Endodermal cell (in vitro differentiated cells): ENCODE results near the gene SDC1. TPM values are rescaled to one million over a fixed set of nuclear protein-coding genes. Genes with fewer than 3 reads are reported as not detected.
"Not testable (repeated sequence)": the region's sequence is repeated elsewhere in the genome, so short reads cannot be mapped to it uniquely, and the experiment has no call there.

Experiments used
- DNase-seq: peaks from one replicate; pipeline ENCODE4 v3.0.0-alpha.2; 2017
- H3K27ac ChIP-seq: 2 replicates; pipeline ENCODE4 v1.5.1; 2013; ENCODE audit warnings: mild to moderate bottlenecking, low read depth, low read length, moderate library complexity
- H3K27me3 ChIP-seq: 2 replicates; pipeline ENCODE4 v1.6.1; 2013; ENCODE audit warnings: mild to moderate bottlenecking, low read length, moderate library complexity; ENCODE audit not compliant: insufficient read depth, control insufficient read depth, poor library complexity, severe bottlenecking
- H3K36me3 ChIP-seq: 2 replicates; pipeline ENCODE4 v1.7.0; 2013; ENCODE audit warnings: mild to moderate bottlenecking, low read length, moderate library complexity; ENCODE audit not compliant: control insufficient read depth, insufficient read depth
- H3K4me1 ChIP-seq: one replicate; pipeline ENCODE4 v1.7.0; 2013; ENCODE audit warnings: low read length; ENCODE audit not compliant: control insufficient read depth, insufficient read depth
- H3K4me3 ChIP-seq: 2 replicates; pipeline ENCODE4 v1.5.1; 2013; ENCODE audit warnings: mild to moderate bottlenecking, low read length, moderate library complexity
- H3K9ac ChIP-seq: 2 replicates; pipeline ENCODE4 v1.6.1; 2013; ENCODE audit warnings: mild to moderate bottlenecking, low read length, moderate library complexity; ENCODE audit not compliant: poor library complexity, severe bottlenecking; ENCODE audit errors: extremely low read depth
- H3K9me3 ChIP-seq: 2 replicates; pipeline ENCODE4 v1.6.1; 2013; ENCODE audit warnings: mild to moderate bottlenecking, low read length, moderate library complexity; ENCODE audit not compliant: control insufficient read depth
- H3K27ac Mint-ChIP-seq: 2 replicates; pipeline ENCODE4 v1.8.0; 2020; ENCODE audit warnings: mixed read lengths
- H3K27me3 Mint-ChIP-seq: 2 replicates; pipeline ENCODE4 v1.8.0; 2021; ENCODE audit warnings: mild to moderate bottlenecking, mixed read lengths; ENCODE audit not compliant: insufficient read depth
- H3K36me3 Mint-ChIP-seq: 2 replicates; pipeline ENCODE4 v1.8.0; 2020; ENCODE audit warnings: low read depth, mixed read lengths
- H3K4me1 Mint-ChIP-seq: 2 replicates; pipeline ENCODE4 v1.8.0; 2020; ENCODE audit warnings: mixed read lengths
- H3K4me3 Mint-ChIP-seq: 2 replicates; pipeline ENCODE4 v1.8.0; 2020; ENCODE audit warnings: mild to moderate bottlenecking, moderate library complexity, mixed read lengths
- H3K9me3 Mint-ChIP-seq: 2 replicates; pipeline ENCODE4 v1.8.0; 2020; ENCODE audit warnings: mild to moderate bottlenecking, mixed read lengths
- CTCF ChIP-seq: fragments of 200-600 bp; sonication (generic); conservative IDR thresholded peaks from 2 replicates; pipeline ENCODE4 v1.5.0; 2021; ENCODE audit warnings: antibody characterized with exemption, mild to moderate bottlenecking
- WGBS, 2 experiments: methylation state at CpG; one replicate each; pipeline versions ENCODE4 v1.1.5 to v1.1.7; 2013; ENCODE audit warnings: missing lambda C conversion rate in 2 of 2, mixed read lengths in 1 of 2; ENCODE audit not compliant: insufficient coverage in 1 of 2, insufficient read length in 1 of 2; 5-methylcytosine and 5-hydroxymethylcytosine counted together
- total RNA-seq, 2 donors: library from RNA; stranded (reverse); fragmentation: NEBNext Ultra II Directional in 1 of 2; extraction: Animal tissue kit (Norgen Biotek cat#: 25700) in 1 of 2; gene quantifications; 2 replicates in 1 of 2; 3 replicates in 1 of 2; pipeline ENCODE4 v1.2.1, GENCODE V29; 2021

Gene SDC1
- total RNA-seq, 2 donors from 2014 or later, result 12.7 to 19.2 TPM

GRCh38 chr2:20235655-20236305, 10.8 kb upstream of the SDC1 start:
- H3K4me1 Mint-ChIP-seq, result peaks cover 6% of the 10 kb centered on the region
- Histone ChIP-seq H3K27me3 (no peaks in the 10 kb centered on the region), H3K4me1 (no peaks in the 10 kb centered on the region), H3K27ac (no peak overlapping the region), H3K9me3 (no peaks in the 10 kb centered on the region), H3K9ac (no peak overlapping the region), H3K4me3 (no peak overlapping the region), H3K36me3 (no peaks in the 10 kb centered on the region)
- 92% methylated on average over 9 to 10 of the region's 10 CpGs for WGBS, 2 experiments
- no peak for TF ChIP-seq CTCF
- H3K36me3 Mint-ChIP-seq, result no peaks in the 10 kb centered on the region
- no peaks in the 10 kb centered on the region for H3K27me3 Mint-ChIP-seq
- peak; percentile 46 for DNase-seq
- no peak overlapping the region for H3K27ac Mint-ChIP-seq
- no peaks in the 10 kb centered on the region for H3K9me3 Mint-ChIP-seq
- no peak overlapping the region for H3K4me3 Mint-ChIP-seq

DNA sequence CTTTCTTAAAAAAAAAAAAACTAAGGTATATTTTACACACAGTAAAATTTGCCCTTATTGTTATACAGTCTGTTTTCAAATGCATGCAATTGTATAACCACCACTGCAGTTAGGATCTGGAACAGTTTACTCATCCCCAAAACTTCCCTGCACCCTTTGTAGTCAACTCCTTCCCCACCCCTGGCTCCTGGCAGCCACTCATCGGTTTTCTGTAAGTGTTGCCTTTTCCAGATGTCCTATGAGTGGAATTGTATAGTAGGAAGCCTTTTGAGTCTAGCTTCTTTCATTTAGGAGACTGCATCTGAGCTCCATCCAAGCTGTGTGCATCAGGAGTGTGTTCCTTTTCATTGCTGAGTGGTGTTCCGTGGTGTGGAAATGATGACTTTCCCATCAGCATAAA, 9.7 kb upstream of the SDC1 start:
- not testable (repeated sequence) for H3K27me3 ChIP-seq, H3K27ac Mint-ChIP-seq, H3K9me3 ChIP-seq, H3K4me3 Mint-ChIP-seq, H3K4me1 Mint-ChIP-seq, H3K36me3 Mint-ChIP-seq, H3K4me1 ChIP-seq, H3K27me3 Mint-ChIP-seq, H3K27ac ChIP-seq, H3K9ac ChIP-seq, DNase-seq, H3K4me3 ChIP-seq, H3K9me3 Mint-ChIP-seq, H3K36me3 ChIP-seq
- WGBS, 2 experiments, result 100% methylated on average over 2 of the region's 2 CpGs; no CpG with 5 or more reads in 1 of the 2 experiments

GRCh38 chr2:20232837-20233207, 7.9 kb upstream of the SDC1 start:
- no peaks in the 10 kb centered on the region for H3K27me3 ChIP-seq
- WGBS, 2 experiments, result 92 to 100% methylated on average over 5 of the region's 5 CpGs
- Mint-ChIP-seq H3K27me3 (peaks cover under 1% of the 10 kb centered on the region), H3K4me3 (no peak overlapping the region), H3K36me3 (no peaks in the 10 kb centered on the region), H3K4me1 (peaks cover 6% of the 10 kb centered on the region), H3K27ac (no peak overlapping the region), H3K9me3 (no peaks in the 10 kb centered on the region)
- TF ChIP-seq CTCF, result no peak
- no peaks in the 10 kb centered on the region for H3K4me1 ChIP-seq
- no peaks in the 10 kb centered on the region for H3K36me3 ChIP-seq
- no peak overlapping the region for H3K27ac ChIP-seq
- H3K9ac ChIP-seq, result no peak overlapping the region
- H3K9me3 ChIP-seq, result no peaks in the 10 kb centered on the region
- DNase-seq, result peak; percentile 48
- no peak overlapping the region for H3K4me3 ChIP-seq

- Mint-ChIP-seq H3K9me3 (no peaks in the 10 kb centered on the region), H3K27ac (no peak overlapping the region), H3K27me3 (peaks cover 7% of the 10 kb centered on the region), H3K4me3 (no peak overlapping the region), H3K4me1 (peaks cover 6% of the 10 kb centered on the region), H3K36me3 (no peaks in the 10 kb centered on the region)
- Histone ChIP-seq H3K27ac (no peak overlapping the region), H3K9ac (no peak overlapping the region), H3K36me3 (no peaks in the 10 kb centered on the region), H3K4me3 (no peak overlapping the region), H3K4me1 (no peaks in the 10 kb centered on the region), H3K9me3 (no peaks in the 10 kb centered on the region), H3K27me3 (no peaks in the 10 kb centered on the region)
- peak; percentile 88 for DNase-seq
- peak; percentile 49 for TF ChIP-seq CTCF
- WGBS, 2 experiments, result 72 to 74% methylated on average over 3 to 6 of the region's 6 CpGs
Observed at GRCh38 chr2:20231598-20232026, 6.7 kb upstream of the SDC1 start.
